GM12878 (cell line): Measurements from ENCODE around the gene OSBPL2.

Experiments
- BMI1 ChIP-seq: fragments of 450-650 bp; IDR thresholded peaks from 2 replicates; pipeline ENCODE4 v1.6.1; 2016; ENCODE audit warnings: mild to moderate bottlenecking, moderate library complexity, borderline replicate concordance
- ESRRA ChIP-seq: IDR thresholded peaks from 2 replicates; pipeline ENCODE4 v1.6.1; 2012; ENCODE audit warnings: mild to moderate bottlenecking, low read length, improper control_type of control experiment
- FOS ChIP-seq: IDR thresholded peaks from 3 replicates; pipeline ENCODE4 v1.6.1; 2011; ENCODE audit warnings: borderline replicate concordance; ENCODE audit not compliant: insufficient read length; ENCODE audit errors: extremely low read depth
- POLR2A ChIP-seq: IDR thresholded peaks from 2 replicates; pipeline ENCODE4 v1.6.1; 2011; ENCODE audit warnings: low read depth, mild to moderate bottlenecking, low read length
- SRF ChIP-seq, 2 experiments: IDR thresholded peaks; 2 replicates each; pipeline ENCODE4 v1.6.1; 2011; ENCODE audit warnings: low read depth in 2 of 2, low read length in 2 of 2, mild to moderate bottlenecking in 1 of 2, moderate library complexity in 1 of 2
- ZNF274 ChIP-seq: IDR thresholded peaks from one replicate; pipeline ENCODE4 v1.8.0; 2011; ENCODE audit not compliant: insufficient read length, insufficient read depth
- TF ChIP-seq, protein P1 (sequence below): fragments of 450-650 bp; formaldehyde crosslinking; IDR thresholded peaks from 2 replicates; pipeline ENCODE4 v1.5.0; 2022; ENCODE audit warnings: mild to moderate bottlenecking, missing genetic modification characterization
- TF ChIP-seq, protein P2 (sequence below): IDR thresholded peaks from 2 replicates; pipeline ENCODE4 v1.6.1; 2011; ENCODE audit warnings: low read depth, low read length, improper control_type of control experiment, borderline replicate concordance

- no peak for TF ChIP-seq POLR2A
- TF ChIP-seq ZNF274, result no peak
- no peak for TF ChIP-seq BMI1
- no peak for TF ChIP-seq FOS
- no peak for TF ChIP-seq ESRRA
- TF ChIP-seq, protein P1, sequence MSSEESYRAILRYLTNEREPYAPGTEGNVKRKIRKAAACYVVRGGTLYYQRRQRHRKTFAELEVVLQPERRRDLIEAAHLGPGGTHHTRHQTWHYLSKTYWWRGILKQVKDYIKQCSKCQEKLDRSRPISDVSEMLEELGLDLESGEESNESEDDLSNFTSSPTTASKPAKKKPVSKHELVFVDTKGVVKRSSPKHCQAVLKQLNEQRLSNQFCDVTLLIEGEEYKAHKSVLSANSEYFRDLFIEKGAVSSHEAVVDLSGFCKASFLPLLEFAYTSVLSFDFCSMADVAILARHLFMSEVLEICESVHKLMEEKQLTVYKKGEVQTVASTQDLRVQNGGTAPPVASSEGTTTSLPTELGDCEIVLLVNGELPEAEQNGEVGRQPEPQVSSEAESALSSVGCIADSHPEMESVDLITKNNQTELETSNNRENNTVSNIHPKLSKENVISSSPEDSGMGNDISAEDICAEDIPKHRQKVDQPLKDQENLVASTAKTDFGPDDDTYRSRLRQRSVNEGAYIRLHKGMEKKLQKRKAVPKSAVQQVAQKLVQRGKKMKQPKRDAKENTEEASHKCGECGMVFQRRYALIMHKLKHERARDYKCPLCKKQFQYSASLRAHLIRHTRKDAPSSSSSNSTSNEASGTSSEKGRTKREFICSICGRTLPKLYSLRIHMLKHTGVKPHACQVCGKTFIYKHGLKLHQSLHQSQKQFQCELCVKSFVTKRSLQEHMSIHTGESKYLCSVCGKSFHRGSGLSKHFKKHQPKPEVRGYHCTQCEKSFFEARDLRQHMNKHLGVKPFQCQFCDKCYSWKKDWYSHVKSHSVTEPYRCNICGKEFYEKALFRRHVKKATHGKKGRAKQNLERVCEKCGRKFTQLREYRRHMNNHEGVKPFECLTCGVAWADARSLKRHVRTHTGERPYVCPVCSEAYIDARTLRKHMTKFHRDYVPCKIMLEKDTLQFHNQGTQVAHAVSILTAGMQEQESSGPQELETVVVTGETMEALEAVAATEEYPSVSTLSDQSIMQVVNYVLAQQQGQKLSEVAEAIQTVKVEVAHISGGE (CRISPR knock-in tag), result no peak
- TF ChIP-seq SRF (IDR thresholded peaks at IDR 0.05; ENCODE audit: low read depth in 2 of 2, low read length in 2 of 2), result no peak
- TF ChIP-seq, protein P2, sequence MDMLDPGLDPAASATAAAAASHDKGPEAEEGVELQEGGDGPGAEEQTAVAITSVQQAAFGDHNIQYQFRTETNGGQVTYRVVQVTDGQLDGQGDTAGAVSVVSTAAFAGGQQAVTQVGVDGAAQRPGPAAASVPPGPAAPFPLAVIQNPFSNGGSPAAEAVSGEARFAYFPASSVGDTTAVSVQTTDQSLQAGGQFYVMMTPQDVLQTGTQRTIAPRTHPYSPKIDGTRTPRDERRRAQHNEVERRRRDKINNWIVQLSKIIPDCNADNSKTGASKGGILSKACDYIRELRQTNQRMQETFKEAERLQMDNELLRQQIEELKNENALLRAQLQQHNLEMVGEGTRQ, result no peak
Measured at GRCh38 chr20:62245911-62246280, 7.6 kb downstream of the OSBPL2 start.
